Natural killer cell (primary cell): ENCODE measurements around the gene NCKAP1. TPM values are rescaled to one million over a fixed set of nuclear protein-coding genes. Genes with fewer than 3 reads are reported as not detected.
"Not testable (repeated sequence)": the region's sequence is repeated elsewhere in the genome, so short reads cannot be mapped to it uniquely, and the experiment has no call there.

Experiments used
- ATAC-seq, 3 donors: fragments of 150-1000 bp in 2 of 3; fragments of 200-7000 bp in 1 of 3; cut with Tn5 transposase; 1 replicate in 1 of 3; 2 replicates in 2 of 3; pipeline ENCODE4 v1.10.0; 2021; ENCODE audit warnings: mild to moderate bottlenecking in 2 of 3, moderate library complexity in 2 of 3
- DNase-seq, 2 donors: peaks; one replicate each; pipeline versions ENCODE4 v3.0.0 to v3.0.0-alpha.2; 2013 to 2021; ENCODE audit warnings: mixed read lengths in 1 of 2
- H3K27ac ChIP-seq: one replicate; pipeline ENCODE4 v1.5.1; 2013; ENCODE audit warnings: mild to moderate bottlenecking, low read length
- H3K27me3 ChIP-seq: one replicate; pipeline ENCODE4 v1.6.1; 2013; ENCODE audit warnings: low read length; ENCODE audit not compliant: control insufficient read depth, insufficient read depth
- H3K36me3 ChIP-seq: one replicate; pipeline ENCODE4 v1.6.1; 2013; ENCODE audit warnings: low read length; ENCODE audit not compliant: control insufficient read depth, insufficient read depth
- H3K4me1 ChIP-seq: one replicate; pipeline ENCODE4 v1.6.1; 2013; ENCODE audit warnings: low read length; ENCODE audit not compliant: control insufficient read depth, insufficient read depth
- H3K4me3 ChIP-seq: one replicate; pipeline ENCODE4 v1.5.1; 2013; ENCODE audit warnings: low read length
- H3K9me3 ChIP-seq: one replicate; pipeline ENCODE4 v1.6.1; 2013; ENCODE audit warnings: low read length; ENCODE audit not compliant: control insufficient read depth, insufficient read depth
- H3K27ac Mint-ChIP-seq, 2 donors: one replicate each; pipeline ENCODE4 v1.8.0; 2022; ENCODE audit warnings: mild to moderate bottlenecking in 2 of 2, mixed read lengths in 2 of 2, moderate library complexity in 1 of 2
- H3K27me3 Mint-ChIP-seq, 2 donors: one replicate each; pipeline ENCODE4 v1.8.0; 2022; ENCODE audit warnings: low read depth in 2 of 2, mixed read lengths in 2 of 2
- H3K36me3 Mint-ChIP-seq: one replicate; pipeline ENCODE4 v1.8.0; 2022; ENCODE audit warnings: mixed read lengths
- H3K4me1 Mint-ChIP-seq, 2 donors: one replicate each; pipeline ENCODE4 v1.8.0; 2022; ENCODE audit warnings: mixed read lengths in 2 of 2
- H3K4me3 Mint-ChIP-seq: one replicate; pipeline ENCODE4 v1.8.0; 2022; ENCODE audit warnings: mild to moderate bottlenecking, moderate library complexity, mixed read lengths
- H3K9me3 Mint-ChIP-seq, 2 donors: one replicate each; pipeline ENCODE4 v1.8.0; 2022; ENCODE audit warnings: mixed read lengths in 2 of 2
- WGBS: methylation state at CpG from one replicate; pipeline ENCODE4 v1.1.7; 2013; ENCODE audit warnings: missing lambda C conversion rate; ENCODE audit not compliant: insufficient coverage; 5-methylcytosine and 5-hydroxymethylcytosine counted together
- intact Hi-C: fragments of 100-400 bp; cut with micrococcal nuclease; formaldehyde crosslinking; loops from one replicate; pipeline ENCODE4 v1.14.2; 2022
- total RNA-seq, 4 donors: library from RNA; stranded (reverse); fragments of 120-200 nt in 1 of 4; gene quantifications; one replicate each; pipeline versions ENCODE4 v1.2.3 to v1.2.4, GENCODE V29; 2013 to 2022
- TF ChIP-seq, protein P1 (sequence below): fragments of 200-600 bp; IDR thresholded peaks from one replicate; pipeline ENCODE4 v1.8.0; 2022; ENCODE audit warnings: antibody characterized with exemption

NCKAP1 gene
- total RNA-seq, 3 donors from 2014 or later (not counting 1 experiment from before 2014, with no cell fraction given), result 8.4 to 12.3 (median 10.4) TPM

DNA sequence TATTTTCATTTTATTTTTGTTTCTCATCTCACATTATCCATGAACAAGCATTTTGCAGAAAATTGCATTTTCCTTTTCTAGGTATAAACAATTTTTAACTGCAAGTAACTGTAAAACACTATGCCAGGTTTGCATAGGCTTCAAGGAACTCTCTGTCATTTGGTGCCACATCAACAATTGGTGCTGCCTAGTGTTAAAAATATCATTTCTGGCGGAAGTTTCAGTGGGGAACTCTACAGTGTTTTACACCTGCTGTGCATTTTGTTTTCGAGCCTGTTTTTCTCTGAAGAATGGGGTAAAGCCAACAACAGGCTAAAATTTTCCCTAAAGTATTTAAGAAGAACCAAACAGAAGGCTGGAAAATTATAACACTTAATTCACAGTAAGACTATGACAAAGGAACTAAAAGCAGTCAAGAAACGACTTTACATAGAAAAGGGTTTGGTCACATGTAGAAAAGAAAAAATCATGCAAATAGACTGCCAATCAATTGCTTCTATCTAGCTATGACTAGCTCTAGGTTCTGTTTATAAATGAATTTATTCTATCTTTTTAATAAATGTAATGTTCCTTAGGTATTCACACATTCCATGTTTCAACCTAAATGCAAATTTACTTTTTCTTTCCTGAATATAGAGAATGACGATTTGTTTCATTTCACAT is 150.4 kb downstream of the NCKAP1 start:
- H3K4me3 Mint-ChIP-seq, result no peak overlapping the region
- no peak overlapping the region for H3K27ac Mint-ChIP-seq

DNA sequence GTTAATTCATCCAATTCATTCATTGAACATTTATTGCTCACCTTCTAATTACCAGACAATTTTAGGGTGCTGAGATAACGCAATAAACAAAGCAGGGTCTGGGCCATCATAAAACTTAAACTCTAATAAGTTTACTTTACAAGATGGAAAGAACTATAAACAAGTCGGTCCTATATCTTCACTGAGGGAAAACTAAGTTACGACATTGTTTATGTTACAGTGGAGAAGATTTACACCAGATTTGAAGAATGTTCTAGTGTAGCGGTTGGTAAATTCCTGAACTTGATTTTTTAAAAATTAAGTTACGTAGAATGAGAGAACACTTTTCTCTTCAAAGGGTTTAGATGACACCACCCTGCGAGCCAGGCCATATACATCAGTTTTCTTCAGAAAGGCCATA is 151.2 kb downstream of the NCKAP1 start:
- TF ChIP-seq, protein P1, sequence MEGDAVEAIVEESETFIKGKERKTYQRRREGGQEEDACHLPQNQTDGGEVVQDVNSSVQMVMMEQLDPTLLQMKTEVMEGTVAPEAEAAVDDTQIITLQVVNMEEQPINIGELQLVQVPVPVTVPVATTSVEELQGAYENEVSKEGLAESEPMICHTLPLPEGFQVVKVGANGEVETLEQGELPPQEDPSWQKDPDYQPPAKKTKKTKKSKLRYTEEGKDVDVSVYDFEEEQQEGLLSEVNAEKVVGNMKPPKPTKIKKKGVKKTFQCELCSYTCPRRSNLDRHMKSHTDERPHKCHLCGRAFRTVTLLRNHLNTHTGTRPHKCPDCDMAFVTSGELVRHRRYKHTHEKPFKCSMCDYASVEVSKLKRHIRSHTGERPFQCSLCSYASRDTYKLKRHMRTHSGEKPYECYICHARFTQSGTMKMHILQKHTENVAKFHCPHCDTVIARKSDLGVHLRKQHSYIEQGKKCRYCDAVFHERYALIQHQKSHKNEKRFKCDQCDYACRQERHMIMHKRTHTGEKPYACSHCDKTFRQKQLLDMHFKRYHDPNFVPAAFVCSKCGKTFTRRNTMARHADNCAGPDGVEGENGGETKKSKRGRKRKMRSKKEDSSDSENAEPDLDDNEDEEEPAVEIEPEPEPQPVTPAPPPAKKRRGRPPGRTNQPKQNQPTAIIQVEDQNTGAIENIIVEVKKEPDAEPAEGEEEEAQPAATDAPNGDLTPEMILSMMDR, result no peak
- Mint-ChIP-seq H3K27me3 (no peaks in the 10 kb centered on the region), H3K4me1 (no peaks in the 10 kb centered on the region), H3K4me3 (no peak overlapping the region), H3K9me3 (no peaks in the 10 kb centered on the region), H3K27ac (no peak overlapping the region), H3K36me3 (no peaks in the 10 kb centered on the region)
- H3K4me3 ChIP-seq, result no peak overlapping the region
- WGBS, result 97% methylated on average over 4 of the region's 6 CpGs
- DNase-seq (no peak), ATAC-seq (no peak)
- intact Hi-C loops, result no loop called here
- no peaks in the 10 kb centered on the region for H3K4me1 ChIP-seq
- no peaks in the 10 kb centered on the region for H3K27me3 ChIP-seq
- no peaks in the 10 kb centered on the region for H3K36me3 ChIP-seq
- H3K27ac ChIP-seq, result no peak overlapping the region
- no peaks in the 10 kb centered on the region for H3K9me3 ChIP-seq

More for the DNA sequence above, 150.4 kb downstream of the NCKAP1 start:
- Histone ChIP-seq H3K36me3 (no peaks in the 10 kb centered on the region), H3K4me1 (no peaks in the 10 kb centered on the region), H3K4me3 (no peak overlapping the region), H3K9me3 (no peaks in the 10 kb centered on the region), H3K27me3 (no peaks in the 10 kb centered on the region), H3K27ac (no peak overlapping the region)
- Mint-ChIP-seq H3K27me3 (no peaks in the 10 kb centered on the region), H3K36me3 (no peaks in the 10 kb centered on the region), H3K4me1 (no peaks in the 10 kb centered on the region), H3K9me3 (no peaks in the 10 kb centered on the region)
- TF ChIP-seq, protein P1, result no peak
- intact Hi-C loops, result no loop called here
- 80% methylated on average over 2 of the region's 4 CpGs for WGBS
- ATAC-seq, result no peak
- no peak for DNase-seq

DNA sequence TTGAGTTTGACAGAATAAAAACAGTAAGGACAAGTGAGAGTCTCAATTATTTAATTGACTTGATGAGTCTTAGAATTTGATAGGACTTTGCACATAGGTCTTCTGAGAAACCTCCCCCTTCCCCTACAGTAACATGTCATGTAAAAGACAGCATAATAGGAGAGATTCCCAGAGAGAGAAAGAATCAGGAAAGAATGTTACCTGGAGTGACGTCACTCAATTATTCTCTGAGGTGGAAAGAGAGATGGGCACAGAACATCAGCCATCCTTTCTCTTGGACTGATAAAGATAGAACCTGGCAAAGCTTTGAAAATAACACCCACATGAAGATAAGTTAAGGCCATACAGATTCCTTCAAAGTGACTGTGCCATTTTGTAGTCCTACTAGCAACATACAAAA is 152.5 kb downstream of the NCKAP1 start:
- H3K36me3 Mint-ChIP-seq, result no peaks in the 10 kb centered on the region
- TF ChIP-seq, protein P1, result no peak
- Histone ChIP-seq H3K4me1 (no peaks in the 10 kb centered on the region), H3K27ac (no peak overlapping the region), H3K36me3 (no peaks in the 10 kb centered on the region), H3K9me3 (no peaks in the 10 kb centered on the region), H3K4me3 (no peak overlapping the region), H3K27me3 (no peaks in the 10 kb centered on the region)
- no peaks in the 10 kb centered on the region for H3K27me3 Mint-ChIP-seq
- WGBS, result 92% methylated on average over 1 of the region's 1 CpG
- peaks cover 0 to 2% of the 10 kb centered on the region in 2 donors for H3K9me3 Mint-ChIP-seq
- intact Hi-C loops, result no loop called here
- no peak overlapping the region for H3K27ac Mint-ChIP-seq
- no peaks in the 10 kb centered on the region for H3K4me1 Mint-ChIP-seq
- DNase-seq, result no peak
- no peak overlapping the region for H3K4me3 Mint-ChIP-seq
- no peak for ATAC-seq

DNA sequence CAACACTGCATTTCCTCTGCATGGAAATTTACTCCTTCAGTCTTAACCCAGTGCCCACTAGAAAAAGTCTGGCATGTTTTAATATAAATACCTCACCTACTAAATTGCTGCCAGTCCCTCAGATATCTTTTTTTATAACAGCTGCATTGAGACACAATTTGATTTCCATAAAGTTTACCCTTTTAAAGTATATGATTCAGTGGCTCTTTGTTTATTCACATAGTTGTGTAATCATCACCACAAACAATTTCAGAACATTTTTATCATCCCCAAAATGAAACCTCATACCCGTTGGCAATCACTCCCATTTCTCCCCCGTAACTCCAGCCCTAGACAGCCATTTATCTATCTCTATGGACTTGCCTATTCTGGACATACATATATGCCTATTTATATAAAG is 154.8 kb downstream of the NCKAP1 start:
- intact Hi-C loops, result no loop called here
- no peaks in the 10 kb centered on the region for H3K36me3 Mint-ChIP-seq

DNA sequence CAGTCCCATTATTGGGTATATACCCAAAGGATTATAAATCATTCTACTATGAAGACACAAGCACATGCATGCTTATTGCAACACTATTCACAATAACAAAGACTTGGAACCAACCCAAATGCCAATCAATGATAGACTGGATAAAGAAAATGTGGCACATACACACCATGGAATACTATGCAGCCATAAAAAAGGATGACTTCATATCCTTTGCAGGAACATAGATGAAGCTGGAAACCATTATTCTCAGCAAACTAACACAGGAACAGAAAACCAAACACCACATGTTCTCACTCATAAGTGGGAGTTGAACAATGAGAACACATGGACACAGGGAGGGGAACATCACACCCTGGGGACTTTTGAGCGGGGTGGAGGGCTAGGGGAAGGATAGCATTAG is 158.2 kb downstream of the NCKAP1 start:
- intact Hi-C loops, H3K9me3 Mint-ChIP-seq: not testable (repeated sequence)

More for the DNA sequence above, 154.8 kb downstream of the NCKAP1 start:
- ATAC-seq (no peak), DNase-seq (no peak)
- H3K4me1 Mint-ChIP-seq, result no peaks in the 10 kb centered on the region
- no peak overlapping the region for H3K27ac Mint-ChIP-seq
- Histone ChIP-seq H3K27ac (no peak overlapping the region), H3K4me1 (no peaks in the 10 kb centered on the region), H3K9me3 (no peaks in the 10 kb centered on the region), H3K4me3 (no peak overlapping the region), H3K27me3 (no peaks in the 10 kb centered on the region), H3K36me3 (no peaks in the 10 kb centered on the region)
- TF ChIP-seq, protein P1, result no peak
- WGBS, result 90% methylated on average over 2 of the region's 2 CpGs
- peaks cover 0 to 2% of the 10 kb centered on the region in 2 donors for H3K9me3 Mint-ChIP-seq
- no peaks in the 10 kb centered on the region for H3K27me3 Mint-ChIP-seq
- no peak overlapping the region for H3K4me3 Mint-ChIP-seq

More for the DNA sequence above, 158.2 kb downstream of the NCKAP1 start:
- 92% methylated on average over 1 of the region's 1 CpG for WGBS
- H3K27ac Mint-ChIP-seq, H3K9me3 ChIP-seq, H3K4me1 ChIP-seq, H3K27me3 ChIP-seq, H3K36me3 ChIP-seq, H3K4me3 Mint-ChIP-seq, H3K27me3 Mint-ChIP-seq, H3K36me3 Mint-ChIP-seq, DNase-seq, H3K4me3 ChIP-seq, H3K4me1 Mint-ChIP-seq, H3K27ac ChIP-seq, ATAC-seq: not testable (repeated sequence)
